Measurements from ENCODE around the gene MEFV. TPM values are rescaled to one million over a fixed set of nuclear protein-coding genes. Genes with fewer than 3 reads are reported as not detected.

MEFV gene
- total RNA-seq, 2 donors from 2014 or later = 0.57 to 1.1 TPM

GRCh38 chr16:3234857-3235561 is 21.4 kb downstream of the MEFV start, which contains the start of gene ZNF200:
Gene ZNF200 (minus strand): TSS chr16:3235158. CDS start chr16:3233755, 1,403 bp downstream.
- peak within 1 kb of the TSS; percentile 99 for H3K4me3 ChIP-seq
- no peaks in the 10 kb centered on the region for H3K27me3 ChIP-seq
- peak within 1 kb of the TSS; percentile 70 to 95 for H3K9ac ChIP-seq (ENCODE audit: low read depth in 2 of 2, low read length in 2 of 2)
- intact Hi-C loops (cut with DNase I) = no loop called here
- peak within 1 kb of the TSS; percentile 94 for H3K27ac ChIP-seq
- peak; percentile 96 for DNase-seq
- peaks cover 20% of the 10 kb centered on the region for H3K36me3 ChIP-seq
- no peaks in the 10 kb centered on the region for H3K9me3 ChIP-seq
- no peak for TF ChIP-seq CTCF (IDR thresholded peaks at IDR 0.05)
- peaks cover 7% of the 10 kb centered on the region for H3K4me1 ChIP-seq

GRCh38 chr16:3234543-3234856 is 21.9 kb downstream of the MEFV start:
- DNase-seq = no peak
- peaks cover 20% of the 10 kb centered on the region for H3K36me3 ChIP-seq
- H3K4me3 ChIP-seq = peak overlapping the region; percentile 99
- TF ChIP-seq CTCF (IDR thresholded peaks at IDR 0.05) = no peak
- H3K9me3 ChIP-seq = no peaks in the 10 kb centered on the region
- peak overlapping the region; percentile 94 for H3K27ac ChIP-seq
- no peaks in the 10 kb centered on the region for H3K27me3 ChIP-seq
- peaks cover 7% of the 10 kb centered on the region for H3K4me1 ChIP-seq
- intact Hi-C loops (cut with DNase I) = no loop called here
- H3K9ac ChIP-seq (ENCODE audit: low read depth in 2 of 2, low read length in 2 of 2) = peak overlapping the region; percentile 70 to 95

GRCh38 chr16:3223913-3224515 is 32.4 kb downstream of the MEFV start:
- Histone ChIP-seq H3K27ac (no peak overlapping the region), H3K36me3 (peaks cover 13% of the 10 kb centered on the region), H3K27me3 (no peaks in the 10 kb centered on the region), H3K9ac (ENCODE audit: low read depth in 2 of 2, low read length in 2 of 2) (no peak overlapping the region), H3K4me3 (no peak overlapping the region), H3K9me3 (peaks cover 20% of the 10 kb centered on the region), H3K4me1 (no peaks in the 10 kb centered on the region)
- intact Hi-C loops (cut with DNase I) = no loop called here
- TF ChIP-seq CTCF (IDR thresholded peaks at IDR 0.05) = no peak
- DNase-seq = no peak

GRCh38 chr16:3220839-3221238 is 35.6 kb downstream of the MEFV start:
- no peak overlapping the region for H3K27ac ChIP-seq
- H3K4me3 ChIP-seq = no peak overlapping the region
- no peaks in the 10 kb centered on the region for H3K4me1 ChIP-seq
- intact Hi-C loops (cut with DNase I) = no loop called here
- no peak for DNase-seq
- H3K27me3 ChIP-seq = no peaks in the 10 kb centered on the region
- peaks cover 6% of the 10 kb centered on the region for H3K36me3 ChIP-seq
- TF ChIP-seq CTCF (IDR thresholded peaks at IDR 0.05) = no peak
- H3K9me3 ChIP-seq = peaks cover 20% of the 10 kb centered on the region
- H3K9ac ChIP-seq (ENCODE audit: low read depth in 2 of 2, low read length in 2 of 2) = no peak overlapping the region

- Histone ChIP-seq H3K36me3 (no peaks in the 10 kb centered on the region), H3K27me3 (no peaks in the 10 kb centered on the region), H3K9me3 (no peaks in the 10 kb centered on the region), H3K9ac (ENCODE audit: low read depth in 2 of 2, low read length in 2 of 2) (no peak overlapping the region), H3K4me1 (no peaks in the 10 kb centered on the region), H3K27ac (no peak overlapping the region), H3K4me3 (no peak overlapping the region)
- DNase-seq = no peak
- no peak for TF ChIP-seq CTCF (IDR thresholded peaks at IDR 0.05)
- intact Hi-C loops (cut with DNase I) = no loop called here
Observed at GRCh38 chr16:3216263-3216640, 40.2 kb downstream of the MEFV start.
